Vagina (tissue), 2 donors: ENCODE results near the gene RNF167.

Experiments
- CTCF ChIP-seq, 3 experiments: fragments of 450-650 bp in 2 of 3; fragments of 200-600 bp in 1 of 3; sonication (generic) in 1 of 3; IDR thresholded peaks; one replicate each; pipeline ENCODE4 v1.5.1; 2017 to 2019; ENCODE audit warnings: antibody characterized with exemption in 3 of 3, mild to moderate bottlenecking in 2 of 3, moderate library complexity in 2 of 3
- POLR2A ChIP-seq, 2 donors: fragments of 450-650 bp; IDR thresholded peaks; one replicate each; pipeline ENCODE4 v1.6.1; 2017; ENCODE audit warnings: antibody characterized with exemption in 2 of 2, mild to moderate bottlenecking in 2 of 2, moderate library complexity in 2 of 2

DNA sequence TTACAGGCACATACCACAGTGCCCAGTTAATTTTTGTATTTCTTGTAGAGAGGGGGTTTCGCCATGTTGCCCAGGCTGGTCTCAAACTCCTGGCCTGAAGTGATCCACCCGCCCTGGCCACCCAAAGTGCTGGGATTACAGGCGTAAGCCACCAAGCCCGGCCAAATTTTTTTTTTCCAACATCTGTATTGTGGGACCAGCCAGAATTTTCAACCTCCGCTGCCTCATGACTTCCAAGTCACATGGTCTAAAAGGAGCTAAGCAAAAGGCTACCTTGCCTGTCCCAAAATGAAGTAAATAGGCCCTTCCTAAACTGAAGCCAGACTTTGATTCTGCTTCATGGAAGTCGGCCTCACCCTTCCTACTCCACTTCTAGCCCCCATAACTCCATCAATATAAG is 31.8 kb downstream of the RNF167 start:
- TF ChIP-seq CTCF (IDR thresholded peaks at IDR 0.05): no peak
- TF ChIP-seq POLR2A (IDR thresholded peaks at IDR 0.05): no peak
